GM21390 (cell line): Measurements from ENCODE around the gene SYCP2.
A peak's percentile ranks its signal among the peaks of the same experiment; 100 is the strongest.

ENCODE experiments used
- ATAC-seq: cut with Tn5 transposase; IDR thresholded peaks from one replicate; pipeline ENCODE4 v1.9.1; 2021; ENCODE audit not compliant: unreplicated experiment

The SYCP2 gene

GRCh38 chr20:59942245-59942644 is 8.8 kb upstream of the SYCP2 start:
- ATAC-seq = no peak

GRCh38 chr20:59940956-59941294 is 7.5 kb upstream of the SYCP2 start:
- no peak for ATAC-seq

GRCh38 chr20:59940129-59940955 is 6.9 kb upstream of the SYCP2 start, which contains the start of the genes FAM217B and PPP1R3D:
Gene FAM217B, plus strand, starts transcription at chr20:59940389. Its CDS starts 3,555 bp downstream, at chr20:59943944.
Gene PPP1R3D, minus strand, starts transcription at chr20:59940305. Its CDS starts 374 bp downstream, at chr20:59939931.
- ATAC-seq = peak; percentile 91

- peak; percentile 34 for ATAC-seq
These were observed 6.4 kb upstream of the SYCP2 start for GRCh38 chr20:59939879-59940128.

- peak; percentile 32 for ATAC-seq
These were observed 5.8 kb upstream of the SYCP2 start for GRCh38 chr20:59939052-59939878.

GRCh38 chr20:59938696-59939051 is 5.2 kb upstream of the SYCP2 start:
- ATAC-seq = no peak

- ATAC-seq = no peak
These were observed 4.8 kb upstream of the SYCP2 start for GRCh38 chr20:59938221-59938620.

GRCh38 chr20:59937150-59937549 is 3.7 kb upstream of the SYCP2 start:
- no peak for ATAC-seq

- ATAC-seq = no peak
These were observed 3.0 kb upstream of the SYCP2 start for GRCh38 chr20:59936409-59936808.

- ATAC-seq = no peak
These were observed 2.2 kb upstream of the SYCP2 start for GRCh38 chr20:59935457-59936185.

GRCh38 chr20:59933849-59934585 is 580 bp upstream of the SYCP2 start:
- ATAC-seq = peak; percentile 85

- no peak for ATAC-seq
These were observed 681 bp downstream of the SYCP2 start for GRCh38 chr20:59932616-59933295.

- ATAC-seq = no peak
These were observed 1.7 kb downstream of the SYCP2 start for GRCh38 chr20:59931511-59932312.

GRCh38 chr20:59925899-59926298 is 7.5 kb downstream of the SYCP2 start:
- ATAC-seq = no peak

GRCh38 chr20:59925359-59925758 is 8.1 kb downstream of the SYCP2 start:
- no peak for ATAC-seq

- ATAC-seq = no peak
These were observed 9.9 kb downstream of the SYCP2 start for GRCh38 chr20:59923514-59923913.

GRCh38 chr20:59920944-59921343 is 12.5 kb downstream of the SYCP2 start:
- ATAC-seq = no peak

GRCh38 chr20:59912609-59913008 is 20.8 kb downstream of the SYCP2 start:
- no peak for ATAC-seq

- ATAC-seq = no peak
These were observed 22.4 kb downstream of the SYCP2 start for GRCh38 chr20:59911041-59911440.

- ATAC-seq = no peak
These were observed 24.6 kb downstream of the SYCP2 start for GRCh38 chr20:59908855-59909254.
